ENCODE data around the gene ISG20. TPM values are rescaled to one million over a fixed set of nuclear protein-coding genes. Genes with fewer than 3 reads are reported as not detected.
A peak's percentile ranks its signal among the peaks of the same experiment; 100 is the strongest.

The ISG20 gene
- total RNA-seq, 1 donor from 2014 or later, result 15.9 TPM

DNA sequence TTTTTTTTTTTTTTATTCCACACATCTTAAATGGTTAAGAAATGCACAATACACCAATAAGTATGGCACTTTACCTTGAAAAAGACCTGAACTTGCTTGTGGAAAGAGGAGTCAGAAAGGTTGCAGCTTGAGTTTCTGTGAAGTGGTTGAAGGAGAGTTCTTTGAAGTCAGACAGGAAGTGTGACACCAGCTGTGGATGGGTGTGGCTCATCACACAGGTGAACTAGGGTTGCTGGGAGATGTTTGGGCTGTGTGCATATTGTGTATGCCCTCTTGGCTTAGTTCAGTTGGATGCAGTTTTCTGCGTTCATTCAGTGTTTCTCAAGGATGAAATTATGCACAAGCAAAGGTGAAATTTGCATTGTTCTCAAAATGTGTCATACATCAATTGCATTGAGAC lies 11.4 kb upstream of the ISG20 start:
- TF ChIP-seq, protein P1, sequence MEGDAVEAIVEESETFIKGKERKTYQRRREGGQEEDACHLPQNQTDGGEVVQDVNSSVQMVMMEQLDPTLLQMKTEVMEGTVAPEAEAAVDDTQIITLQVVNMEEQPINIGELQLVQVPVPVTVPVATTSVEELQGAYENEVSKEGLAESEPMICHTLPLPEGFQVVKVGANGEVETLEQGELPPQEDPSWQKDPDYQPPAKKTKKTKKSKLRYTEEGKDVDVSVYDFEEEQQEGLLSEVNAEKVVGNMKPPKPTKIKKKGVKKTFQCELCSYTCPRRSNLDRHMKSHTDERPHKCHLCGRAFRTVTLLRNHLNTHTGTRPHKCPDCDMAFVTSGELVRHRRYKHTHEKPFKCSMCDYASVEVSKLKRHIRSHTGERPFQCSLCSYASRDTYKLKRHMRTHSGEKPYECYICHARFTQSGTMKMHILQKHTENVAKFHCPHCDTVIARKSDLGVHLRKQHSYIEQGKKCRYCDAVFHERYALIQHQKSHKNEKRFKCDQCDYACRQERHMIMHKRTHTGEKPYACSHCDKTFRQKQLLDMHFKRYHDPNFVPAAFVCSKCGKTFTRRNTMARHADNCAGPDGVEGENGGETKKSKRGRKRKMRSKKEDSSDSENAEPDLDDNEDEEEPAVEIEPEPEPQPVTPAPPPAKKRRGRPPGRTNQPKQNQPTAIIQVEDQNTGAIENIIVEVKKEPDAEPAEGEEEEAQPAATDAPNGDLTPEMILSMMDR (IDR thresholded peaks at IDR 0.05; ENCODE audit: insufficient read depth, low read depth, low read length), result no peak
- TF ChIP-seq EZH2 (IDR thresholded peaks at IDR 0.05; ENCODE audit: insufficient read depth, low read length), result no peak
- H3K4me1 Mint-ChIP-seq (ENCODE audit: low read depth, unreplicated experiment), result peaks cover 39% of the 10 kb centered on the region
- no peak overlapping the region for H3K9ac ChIP-seq (ENCODE audit: low read length)
- peak overlapping the region; percentile 16 for H3K4me3 Mint-ChIP-seq (ENCODE audit: unreplicated experiment)
- H3K27ac ChIP-seq (ENCODE audit: low read depth, low read length), result no peak overlapping the region
- peaks cover 100% of the 10 kb centered on the region for H3K79me2 ChIP-seq (ENCODE audit: insufficient read depth, low read length)
- no peak overlapping the region for H3K4me3 ChIP-seq (ENCODE audit: insufficient read depth, low read depth, low read length)
- H3K9me3 ChIP-seq (ENCODE audit: insufficient read depth, low read depth, low read length), result no peaks in the 10 kb centered on the region
- peaks cover 46% of the 10 kb centered on the region for H3K4me1 ChIP-seq (ENCODE audit: insufficient read depth, low read length)
- H3K36me3 Mint-ChIP-seq (ENCODE audit: low read depth, unreplicated experiment), result peaks cover 32% of the 10 kb centered on the region
- peak overlapping the region; percentile 50 for H3K27ac Mint-ChIP-seq (ENCODE audit: unreplicated experiment)
- no peaks in the 10 kb centered on the region for H3K27me3 ChIP-seq (ENCODE audit: insufficient read depth, low read length)
- H3K4me2 ChIP-seq (ENCODE audit: low read length), result peak overlapping the region; percentile 13
- peaks cover 62% of the 10 kb centered on the region for H3K36me3 ChIP-seq (ENCODE audit: insufficient read depth, low read length)
- no peak for FAIRE-seq
- no peak for DNase-seq (ENCODE audit: low read depth)
- no peaks in the 10 kb centered on the region for H3K9me3 Mint-ChIP-seq (ENCODE audit: unreplicated experiment)
- peaks cover 99% of the 10 kb centered on the region for H4K20me1 ChIP-seq (ENCODE audit: insufficient read depth, low read length)
- H2AFZ ChIP-seq (ENCODE audit: low read depth, low read length), result no peak overlapping the region
- H3K27me3 Mint-ChIP-seq (ENCODE audit: low read depth, unreplicated experiment), result no peaks in the 10 kb centered on the region

DNA sequence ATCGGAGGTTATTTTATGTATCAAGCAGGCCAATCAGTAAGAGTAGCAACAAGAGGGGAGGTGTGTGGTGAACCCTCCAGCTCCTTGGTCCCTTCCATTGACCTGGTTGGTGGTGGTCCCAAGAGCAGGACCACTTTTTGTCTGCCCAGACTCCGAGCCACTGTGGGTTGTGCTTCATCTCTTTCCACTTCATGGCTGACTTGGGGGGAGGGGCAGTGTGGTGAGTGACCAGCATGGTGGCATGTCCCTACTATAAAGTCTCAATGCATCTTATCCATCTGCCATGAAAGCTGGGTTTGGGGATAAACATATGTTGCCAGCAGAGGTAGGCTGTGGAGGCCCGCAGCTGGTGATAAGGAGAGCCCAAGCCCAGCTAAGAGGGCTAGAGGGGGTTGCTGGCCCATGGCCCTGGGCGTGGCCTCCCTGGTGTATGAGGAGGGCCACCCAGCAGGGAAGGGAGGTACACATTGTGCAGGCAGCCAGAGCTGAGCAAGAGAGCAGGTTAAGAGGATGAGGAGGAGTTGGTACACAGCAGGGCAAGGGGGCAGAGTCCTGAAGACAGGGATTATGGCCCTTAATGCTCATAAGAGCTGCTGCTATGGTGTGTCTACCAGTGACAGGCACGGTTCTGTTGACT lies 10.7 kb upstream of the ISG20 start:
- H3K9me3 ChIP-seq (ENCODE audit: insufficient read depth, low read depth, low read length), result no peaks in the 10 kb centered on the region
- Mint-ChIP-seq H3K36me3 (ENCODE audit: low read depth, unreplicated experiment) (peaks cover 34% of the 10 kb centered on the region), H3K4me1 (ENCODE audit: low read depth, unreplicated experiment) (peaks cover 39% of the 10 kb centered on the region), H3K27ac (ENCODE audit: unreplicated experiment) (no peak overlapping the region), H3K27me3 (ENCODE audit: low read depth, unreplicated experiment) (no peaks in the 10 kb centered on the region), H3K9me3 (ENCODE audit: unreplicated experiment) (no peaks in the 10 kb centered on the region), H3K4me3 (ENCODE audit: unreplicated experiment) (no peak overlapping the region)
- no peak overlapping the region for H2AFZ ChIP-seq (ENCODE audit: low read depth, low read length)
- peaks cover 62% of the 10 kb centered on the region for H3K36me3 ChIP-seq (ENCODE audit: insufficient read depth, low read length)
- no peak for TF ChIP-seq EZH2 (IDR thresholded peaks at IDR 0.05; ENCODE audit: insufficient read depth, low read length)
- TF ChIP-seq, protein P1 (IDR thresholded peaks at IDR 0.05; ENCODE audit: insufficient read depth, low read depth, low read length), result no peak
- H3K4me2 ChIP-seq (ENCODE audit: low read length), result no peak overlapping the region
- DNase-seq (ENCODE audit: low read depth), result no peak
- no peak for FAIRE-seq
- no peak overlapping the region for H3K9ac ChIP-seq (ENCODE audit: low read length)
- H3K4me1 ChIP-seq (ENCODE audit: insufficient read depth, low read length), result peaks cover 41% of the 10 kb centered on the region
- no peak overlapping the region for H3K4me3 ChIP-seq (ENCODE audit: insufficient read depth, low read depth, low read length)
- H3K27ac ChIP-seq (ENCODE audit: low read depth, low read length), result no peak overlapping the region
- no peaks in the 10 kb centered on the region for H3K27me3 ChIP-seq (ENCODE audit: insufficient read depth, low read length)
- H4K20me1 ChIP-seq (ENCODE audit: insufficient read depth, low read length), result peaks cover 97% of the 10 kb centered on the region
- H3K79me2 ChIP-seq (ENCODE audit: insufficient read depth, low read length), result peaks cover 97% of the 10 kb centered on the region

DNA sequence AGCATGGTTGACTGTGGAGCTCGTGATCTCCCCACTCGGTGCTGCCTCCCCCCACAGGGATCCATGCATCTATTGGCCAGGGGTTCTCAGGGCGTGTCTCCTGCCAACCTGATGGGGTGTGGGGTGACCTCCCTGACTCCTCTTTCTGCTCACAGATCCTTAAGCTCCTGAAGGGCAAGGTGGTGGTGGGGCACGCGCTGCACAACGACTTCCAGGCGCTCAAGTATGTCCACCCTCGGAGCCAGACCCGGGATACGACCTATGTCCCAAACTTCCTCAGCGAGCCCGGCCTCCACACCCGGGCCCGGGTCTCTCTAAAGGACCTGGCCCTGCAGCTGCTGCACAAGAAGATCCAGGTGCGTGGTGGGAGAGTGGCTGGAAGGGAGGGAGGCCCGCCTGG lies 9.7 kb upstream of the ISG20 start:
- Histone ChIP-seq H2AFZ (ENCODE audit: low read depth, low read length) (no peak overlapping the region), H3K27me3 (ENCODE audit: insufficient read depth, low read length) (no peaks in the 10 kb centered on the region), H3K79me2 (ENCODE audit: insufficient read depth, low read length) (peaks cover 88% of the 10 kb centered on the region), H3K4me3 (ENCODE audit: insufficient read depth, low read depth, low read length) (no peak overlapping the region), H3K36me3 (ENCODE audit: insufficient read depth, low read length) (peaks cover 60% of the 10 kb centered on the region), H3K4me1 (ENCODE audit: insufficient read depth, low read length) (peaks cover 31% of the 10 kb centered on the region), H4K20me1 (ENCODE audit: insufficient read depth, low read length) (peaks cover 94% of the 10 kb centered on the region), H3K27ac (ENCODE audit: low read depth, low read length) (no peak overlapping the region), H3K4me2 (ENCODE audit: low read length) (no peak overlapping the region), H3K9ac (ENCODE audit: low read length) (no peak overlapping the region), H3K9me3 (ENCODE audit: insufficient read depth, low read depth, low read length) (no peaks in the 10 kb centered on the region)
- FAIRE-seq, result no peak
- Mint-ChIP-seq H3K9me3 (ENCODE audit: unreplicated experiment) (no peaks in the 10 kb centered on the region), H3K27me3 (ENCODE audit: low read depth, unreplicated experiment) (no peaks in the 10 kb centered on the region), H3K36me3 (ENCODE audit: low read depth, unreplicated experiment) (peaks cover 33% of the 10 kb centered on the region), H3K27ac (ENCODE audit: unreplicated experiment) (no peak overlapping the region), H3K4me3 (ENCODE audit: unreplicated experiment) (no peak overlapping the region), H3K4me1 (ENCODE audit: low read depth, unreplicated experiment) (peaks cover 31% of the 10 kb centered on the region)
- TF ChIP-seq EZH2 (IDR thresholded peaks at IDR 0.05; ENCODE audit: insufficient read depth, low read length), result no peak
- TF ChIP-seq, protein P1 (IDR thresholded peaks at IDR 0.05; ENCODE audit: insufficient read depth, low read depth, low read length), result no peak
- DNase-seq (ENCODE audit: low read depth), result no peak
